Measurements from ENCODE around the gene MYO1D.

DNA sequence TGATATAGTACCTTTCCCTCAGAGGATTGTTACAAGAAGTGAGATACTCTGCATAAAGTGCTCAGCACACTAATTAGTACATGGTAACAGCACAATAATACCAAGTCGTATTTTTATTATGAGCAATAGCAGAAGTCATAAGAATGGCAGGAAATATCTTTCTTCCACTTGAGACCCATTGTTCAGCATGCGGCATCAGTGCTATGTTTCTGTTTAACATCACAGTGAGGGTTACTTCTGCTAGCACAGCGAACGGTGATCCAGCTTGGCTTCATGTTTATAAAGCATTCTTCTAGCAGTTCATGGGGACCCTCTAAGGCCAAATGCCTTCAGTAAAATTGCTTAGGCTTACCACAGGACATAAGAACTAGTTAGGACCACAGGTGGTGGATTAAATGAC is 83.1 kb downstream of the MYO1D start:
- no peak for TF ChIP-seq POLR2A (IDR thresholded peaks at IDR 0.05)
- TF ChIP-seq, protein P1, sequence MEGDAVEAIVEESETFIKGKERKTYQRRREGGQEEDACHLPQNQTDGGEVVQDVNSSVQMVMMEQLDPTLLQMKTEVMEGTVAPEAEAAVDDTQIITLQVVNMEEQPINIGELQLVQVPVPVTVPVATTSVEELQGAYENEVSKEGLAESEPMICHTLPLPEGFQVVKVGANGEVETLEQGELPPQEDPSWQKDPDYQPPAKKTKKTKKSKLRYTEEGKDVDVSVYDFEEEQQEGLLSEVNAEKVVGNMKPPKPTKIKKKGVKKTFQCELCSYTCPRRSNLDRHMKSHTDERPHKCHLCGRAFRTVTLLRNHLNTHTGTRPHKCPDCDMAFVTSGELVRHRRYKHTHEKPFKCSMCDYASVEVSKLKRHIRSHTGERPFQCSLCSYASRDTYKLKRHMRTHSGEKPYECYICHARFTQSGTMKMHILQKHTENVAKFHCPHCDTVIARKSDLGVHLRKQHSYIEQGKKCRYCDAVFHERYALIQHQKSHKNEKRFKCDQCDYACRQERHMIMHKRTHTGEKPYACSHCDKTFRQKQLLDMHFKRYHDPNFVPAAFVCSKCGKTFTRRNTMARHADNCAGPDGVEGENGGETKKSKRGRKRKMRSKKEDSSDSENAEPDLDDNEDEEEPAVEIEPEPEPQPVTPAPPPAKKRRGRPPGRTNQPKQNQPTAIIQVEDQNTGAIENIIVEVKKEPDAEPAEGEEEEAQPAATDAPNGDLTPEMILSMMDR (IDR thresholded peaks at IDR 0.05) = no peak

Measured in body of pancreas (tissue), 4 donors.